NCI-H1092 treated with DMSO at 0.1 percent for 48 hours (cell line): ENCODE results near the gene ATP5PD.
"Not testable (repeated sequence)": the region's sequence is repeated elsewhere in the genome, so short reads cannot be mapped to it uniquely, and the experiment has no call there.

Experiments
- DNase-seq: peaks from one replicate; lab custom pipeline; 2025; lab: John Stamatoyannopoulos, UW

The ATP5PD gene

DNA sequence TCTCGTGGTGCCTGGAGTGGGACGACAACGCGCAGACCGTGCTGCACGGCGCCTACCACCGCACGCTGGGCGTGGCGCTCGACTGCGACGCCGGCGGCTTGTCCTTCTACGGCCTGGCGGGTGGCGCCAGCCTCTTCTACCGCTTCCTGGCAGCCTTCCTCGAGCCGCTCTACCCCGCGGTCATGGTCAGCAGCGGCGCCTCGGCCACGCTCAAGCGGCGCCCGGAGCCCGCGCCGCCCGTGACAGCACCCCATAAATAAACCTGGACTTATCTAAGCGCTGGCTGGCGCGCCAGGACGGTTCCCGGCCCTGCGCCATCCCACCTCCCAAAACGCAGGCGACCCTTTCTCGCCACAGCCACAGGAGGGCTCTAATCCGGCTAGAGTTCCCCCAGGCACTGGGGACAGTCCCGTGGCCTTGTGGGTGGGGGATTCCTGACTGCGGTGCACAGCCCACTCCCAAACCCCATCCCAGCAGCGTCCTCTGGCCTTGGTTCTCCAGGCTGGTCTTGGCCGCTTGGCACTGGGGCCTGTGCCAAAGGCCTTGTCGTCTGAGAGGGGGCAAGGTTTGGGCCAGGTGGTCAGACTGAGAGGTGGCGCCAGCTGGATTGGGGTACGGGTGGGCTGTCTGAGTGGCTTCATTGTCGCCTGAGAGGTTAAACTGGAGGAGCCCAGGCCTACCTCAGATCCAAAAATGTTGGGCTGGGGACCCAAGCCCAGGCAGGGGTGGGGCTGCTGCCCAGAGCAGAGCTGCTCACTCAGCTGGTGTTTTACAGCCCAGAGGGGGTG lies 30.9 kb upstream of the ATP5PD start:
- DNase-seq: peak; percentile 10

DNA sequence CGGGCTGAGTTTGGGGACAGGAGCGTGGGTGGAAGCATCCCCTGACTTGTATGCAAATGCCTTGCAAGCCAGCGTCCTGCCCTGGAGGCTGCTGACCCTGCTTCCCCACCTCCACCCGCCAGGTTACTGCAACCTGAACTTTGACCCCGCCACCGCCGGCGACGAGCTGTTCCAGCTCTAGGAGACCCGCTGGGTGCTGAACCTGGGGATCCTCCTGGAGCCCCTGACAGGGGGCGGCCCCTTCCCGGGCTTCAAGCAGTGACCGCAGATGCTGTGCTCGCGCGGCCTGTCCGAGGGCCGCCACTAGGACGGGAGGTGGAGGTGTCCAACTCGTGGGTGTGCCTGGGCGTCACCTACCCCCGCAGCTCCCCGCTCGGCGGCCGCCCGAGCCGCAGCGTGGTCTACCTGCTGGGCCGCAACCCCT lies 30.3 kb upstream of the ATP5PD start:
- no peak for DNase-seq

DNA sequence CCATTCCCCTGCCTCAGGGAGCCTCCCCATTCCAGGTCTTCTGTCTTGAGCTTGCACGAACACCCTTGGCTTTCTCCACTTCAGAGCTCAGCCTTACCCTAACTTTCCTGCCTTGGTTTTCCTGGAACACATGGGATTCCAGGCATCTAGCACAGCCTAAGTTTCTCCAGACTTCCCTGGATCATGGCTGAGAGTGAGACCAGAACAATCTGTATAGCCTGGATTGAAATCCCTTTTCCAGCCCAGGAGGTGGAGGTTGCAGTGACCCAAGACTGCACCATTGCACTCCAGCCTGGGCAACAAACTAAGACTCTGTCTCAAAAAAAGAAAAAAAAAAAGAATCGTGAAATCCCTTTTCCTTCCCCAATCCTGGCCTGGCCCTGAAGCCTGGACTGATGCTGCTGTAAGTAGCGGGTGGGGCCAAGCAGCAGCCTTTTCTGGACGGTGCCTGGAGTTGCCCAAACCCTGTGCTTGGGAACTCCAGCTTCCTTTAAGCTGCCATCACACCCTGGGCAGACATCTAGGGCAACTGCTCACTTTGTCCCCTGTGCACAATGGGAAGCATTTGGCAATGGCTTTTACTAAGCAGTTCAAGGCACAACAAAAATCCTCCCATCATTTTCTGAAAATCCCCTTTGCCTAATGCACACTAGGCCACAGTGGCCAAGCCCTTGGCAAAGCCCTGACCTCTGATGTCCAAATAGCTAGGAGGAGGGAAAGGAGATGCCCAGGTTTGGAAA lies 29.0 kb upstream of the ATP5PD start:
- DNase-seq: no peak

DNA sequence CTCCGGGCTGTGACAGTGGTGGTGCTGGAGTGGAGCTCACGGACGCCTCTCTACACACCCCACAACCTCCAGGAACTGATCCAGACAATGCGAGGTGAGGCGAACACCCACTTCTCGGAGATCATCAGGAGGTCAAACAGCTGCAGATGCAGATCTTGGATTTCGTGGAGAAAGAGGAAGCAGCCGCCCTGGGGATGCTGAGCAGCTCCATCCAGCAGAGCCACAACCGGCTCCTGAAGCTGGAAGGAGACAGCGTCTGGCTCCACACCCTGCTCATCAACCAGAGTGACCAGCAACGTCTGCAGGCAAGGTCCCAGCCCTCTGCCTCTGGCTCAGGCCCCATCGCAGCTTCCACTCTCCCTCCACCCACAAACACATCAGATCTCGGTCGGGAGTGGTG lies 27.8 kb upstream of the ATP5PD start:
- DNase-seq: no peak

DNA sequence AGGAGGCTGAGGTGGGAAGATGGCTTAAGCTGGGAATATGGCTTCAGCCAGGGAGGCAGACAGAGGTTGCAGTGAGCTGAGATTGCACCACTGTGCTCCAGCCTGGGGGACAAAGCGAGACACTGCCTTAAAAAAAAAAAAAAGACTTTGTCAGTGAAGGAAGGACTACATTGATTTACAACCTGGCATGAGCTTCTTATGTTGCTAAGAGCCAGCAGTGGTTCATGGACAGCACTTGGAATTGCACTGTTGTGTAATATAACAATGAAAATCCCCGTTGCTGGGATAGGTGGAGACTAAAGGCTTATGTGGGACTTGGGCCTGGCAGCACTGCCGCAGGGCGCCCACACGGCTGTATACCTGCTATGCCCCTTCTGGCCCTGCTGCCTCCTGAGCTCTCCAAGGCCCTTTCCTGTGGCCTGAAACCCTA lies 26.9 kb upstream of the ATP5PD start:
- no peak for DNase-seq

DNA sequence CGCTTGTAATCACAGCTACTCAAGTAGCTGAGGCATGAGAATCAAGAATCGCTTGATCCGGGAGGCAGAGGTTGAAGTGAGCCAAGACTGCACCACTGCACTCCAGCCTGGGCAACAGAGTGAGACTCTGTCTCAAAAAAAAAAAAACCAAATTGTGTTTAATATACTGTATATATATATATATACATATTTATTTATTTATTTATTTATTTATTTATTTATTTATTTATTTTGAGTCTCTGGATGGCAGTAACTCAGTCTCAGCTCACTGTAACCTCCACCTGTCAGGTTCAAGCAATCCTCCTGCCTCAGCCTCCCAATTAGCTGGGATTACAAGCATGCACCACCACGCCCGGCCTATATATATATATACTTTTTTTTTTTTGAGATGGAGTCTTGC lies 26.1 kb upstream of the ATP5PD start:
- DNase-seq: not testable (repeated sequence)

DNA sequence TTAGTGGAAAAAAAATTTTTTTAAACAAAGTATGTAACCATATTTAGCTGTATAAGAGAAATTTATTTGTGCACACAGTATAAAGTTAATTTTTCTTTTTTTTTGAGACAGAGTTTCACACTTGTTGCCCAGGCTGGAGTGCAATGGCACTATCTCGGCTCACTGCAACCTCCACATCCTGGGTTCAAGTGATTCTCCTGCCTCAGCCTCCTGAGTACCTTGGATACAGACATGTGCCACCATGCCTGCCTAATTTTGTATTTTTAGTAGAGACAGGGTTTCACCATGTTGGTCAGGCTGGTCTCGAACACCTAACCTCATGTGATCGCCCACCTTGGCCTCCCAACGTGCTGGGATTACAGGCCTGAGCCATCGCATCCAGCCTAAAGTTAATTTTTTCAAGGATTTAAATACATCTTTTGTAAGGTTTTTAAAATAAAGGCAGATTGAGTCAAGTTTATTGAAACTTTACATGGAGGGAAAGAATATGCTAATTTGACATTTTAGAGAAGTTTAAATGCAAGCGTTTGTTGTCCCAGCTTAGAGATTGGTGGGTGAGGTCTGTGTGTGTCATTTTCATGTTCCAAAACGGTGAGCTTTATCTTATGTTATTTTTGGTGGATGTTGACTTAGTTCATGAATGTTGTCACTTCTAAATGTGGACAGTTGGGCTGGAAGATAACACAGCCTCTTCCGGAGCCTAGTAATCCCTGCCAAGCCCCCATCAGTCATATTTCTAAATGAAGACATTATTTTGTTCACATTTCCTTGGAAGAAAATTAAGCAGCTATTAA lies 24.9 kb upstream of the ATP5PD start:
- DNase-seq: not testable (repeated sequence)

DNA sequence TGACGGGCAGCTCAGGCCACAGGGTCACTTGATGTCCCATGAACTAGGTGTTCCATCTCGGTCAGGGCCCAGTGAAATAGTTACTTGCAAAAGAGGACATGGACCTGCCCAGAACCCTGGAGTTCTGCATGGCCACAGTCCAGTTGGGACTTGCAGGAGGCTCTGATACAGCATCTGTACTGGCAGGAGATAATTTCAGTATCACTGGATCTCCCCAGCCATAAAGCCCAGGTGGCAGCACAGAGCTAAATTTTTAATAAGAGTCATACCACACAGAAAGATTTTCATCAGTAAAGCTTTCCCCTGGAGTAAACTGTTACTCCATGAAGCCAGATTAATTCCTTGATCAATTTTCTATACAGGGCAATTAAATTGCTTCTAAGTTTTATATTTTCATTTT lies 23.0 kb upstream of the ATP5PD start:
- no peak for DNase-seq

DNA sequence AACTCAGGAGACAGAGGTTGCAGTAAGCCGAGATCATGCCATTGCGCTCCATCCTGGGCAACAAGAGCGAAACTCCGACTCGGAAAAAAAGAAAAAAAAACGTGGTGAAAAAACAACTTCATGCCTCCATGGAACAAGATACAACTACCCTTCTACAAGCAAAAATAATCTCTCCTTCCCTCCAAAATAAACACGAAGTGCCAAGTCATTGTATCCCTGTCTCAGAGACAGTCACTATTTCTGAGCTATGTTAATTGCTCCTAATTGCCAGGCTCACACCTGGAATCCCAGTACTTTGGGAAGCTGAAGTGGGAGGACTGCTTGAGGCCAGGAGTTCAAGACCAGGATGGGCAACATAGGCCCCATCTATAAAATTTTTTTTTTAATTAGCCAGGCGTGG lies 22.0 kb upstream of the ATP5PD start:
- DNase-seq: no peak

DNA sequence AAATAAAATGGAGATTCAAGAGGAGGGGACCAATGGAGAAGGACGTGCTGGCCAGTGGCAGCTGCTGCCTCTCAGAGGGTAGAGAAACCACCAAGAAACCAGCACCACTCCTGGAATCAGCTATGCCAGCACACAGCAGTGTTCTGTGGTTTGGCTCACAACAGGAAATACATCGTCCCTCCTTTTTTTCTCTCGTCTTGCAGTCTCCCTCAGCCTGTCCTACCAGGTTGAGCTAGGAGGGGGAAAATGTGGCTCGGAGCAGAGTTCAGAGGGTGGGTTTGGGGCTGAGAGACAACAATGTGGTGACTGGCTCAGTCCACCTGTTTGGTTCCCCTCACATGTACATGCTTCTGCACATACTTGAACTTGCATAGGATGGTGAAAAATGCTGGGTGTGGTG lies 21.1 kb upstream of the ATP5PD start:
- DNase-seq: no peak

DNA sequence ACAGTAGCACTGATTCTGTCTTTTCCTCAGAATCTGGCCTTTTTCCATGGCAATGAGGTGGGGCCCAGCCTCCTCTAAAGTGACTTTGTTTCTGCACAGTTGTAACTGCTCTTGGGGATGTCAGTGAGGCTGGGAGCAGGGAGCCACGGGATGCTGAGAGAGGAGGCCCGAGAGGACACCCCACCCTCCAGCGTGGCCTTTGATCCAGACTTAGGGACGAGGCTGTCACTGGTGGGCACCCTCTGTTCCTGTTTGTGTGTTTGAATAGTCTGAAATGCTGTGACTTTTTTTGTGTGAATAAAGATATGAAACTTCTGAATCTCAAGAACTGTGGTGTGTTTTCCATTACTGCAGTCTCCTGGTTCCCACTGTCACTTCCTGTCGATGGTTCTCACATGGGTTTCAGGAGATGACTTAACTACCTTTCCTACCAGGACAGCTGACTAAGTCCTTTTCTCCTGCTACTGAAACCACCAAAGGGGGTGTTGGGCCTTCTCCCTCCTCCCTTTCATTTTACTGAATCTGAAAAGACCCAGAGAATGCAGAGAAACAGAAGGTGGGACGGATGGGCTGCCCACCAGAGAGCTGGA lies 18.9 kb upstream of the ATP5PD start:
- no peak for DNase-seq

DNA sequence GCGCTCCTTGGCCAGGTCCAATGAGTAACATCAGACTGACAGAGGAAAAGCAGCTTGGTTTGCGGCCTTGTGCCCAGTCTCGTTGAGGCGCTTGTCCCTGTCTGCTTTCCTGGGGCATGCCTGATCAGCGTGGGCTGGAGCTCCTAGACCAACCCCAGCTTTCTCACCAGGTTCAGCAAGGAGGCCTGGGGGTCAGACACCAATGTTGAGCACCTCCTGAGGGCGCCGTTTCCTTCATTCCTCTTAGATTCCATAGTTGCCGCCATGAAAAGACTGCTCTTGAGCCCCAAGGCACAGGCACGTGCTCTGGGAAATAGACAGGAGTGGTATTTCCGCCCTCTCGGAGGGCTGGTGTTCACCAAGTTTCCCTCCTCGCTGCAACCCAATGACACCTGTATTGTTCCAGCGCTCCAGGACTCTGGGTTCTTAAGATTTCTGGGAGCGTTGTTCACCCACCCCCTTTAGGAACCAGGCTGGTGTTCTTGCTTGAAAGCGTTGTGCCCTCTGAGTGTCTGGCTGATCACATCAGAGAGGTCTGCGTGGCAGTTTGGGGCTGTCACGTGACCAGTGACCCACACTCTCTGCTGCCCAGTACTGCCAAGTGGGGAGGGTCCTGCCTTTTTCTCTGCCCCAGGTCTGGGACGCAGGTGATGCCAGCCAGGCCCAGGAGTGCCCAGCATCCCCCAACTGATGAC lies 18.2 kb upstream of the ATP5PD start:
- DNase-seq: no peak

DNA sequence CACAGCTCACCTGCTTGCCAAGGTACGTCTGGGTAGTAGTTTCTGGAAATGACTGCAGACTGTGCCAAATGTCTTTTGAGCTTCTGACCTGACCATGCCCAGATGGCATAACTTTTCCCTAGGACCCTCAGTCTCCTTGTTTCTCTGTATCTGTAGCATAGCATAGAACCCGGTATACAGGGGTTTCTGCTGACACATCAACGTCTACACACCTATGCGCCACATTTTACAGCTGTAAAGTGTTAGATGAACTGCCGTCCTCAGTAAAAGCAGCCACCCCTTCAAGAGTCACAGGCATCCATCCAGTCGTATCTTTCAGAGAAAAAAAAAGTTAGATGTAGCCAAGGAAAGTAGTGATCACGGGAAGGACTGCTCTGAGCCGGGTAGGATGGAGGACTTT lies 17.7 kb upstream of the ATP5PD start:
- DNase-seq: no peak

DNA sequence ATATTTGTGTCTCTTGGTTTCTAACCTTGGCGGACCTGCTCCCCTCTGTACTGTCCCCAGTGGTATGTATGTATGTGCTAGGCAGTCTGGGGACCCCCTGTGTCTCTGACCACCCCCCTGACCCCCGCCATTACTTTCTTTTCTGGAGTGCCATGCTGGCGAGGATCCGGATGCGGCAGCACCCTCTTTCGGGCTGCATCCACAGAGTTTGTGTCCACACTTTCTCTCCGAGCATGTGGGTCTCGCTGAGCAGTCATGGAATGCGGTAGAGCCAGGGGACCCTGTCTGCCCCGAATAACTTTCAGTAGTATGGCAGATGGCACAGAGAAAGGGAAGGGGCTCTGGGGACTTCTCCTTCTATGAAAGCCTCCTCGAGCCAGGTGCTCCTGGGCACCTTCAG lies 17.3 kb upstream of the ATP5PD start:
- no peak for DNase-seq

DNA sequence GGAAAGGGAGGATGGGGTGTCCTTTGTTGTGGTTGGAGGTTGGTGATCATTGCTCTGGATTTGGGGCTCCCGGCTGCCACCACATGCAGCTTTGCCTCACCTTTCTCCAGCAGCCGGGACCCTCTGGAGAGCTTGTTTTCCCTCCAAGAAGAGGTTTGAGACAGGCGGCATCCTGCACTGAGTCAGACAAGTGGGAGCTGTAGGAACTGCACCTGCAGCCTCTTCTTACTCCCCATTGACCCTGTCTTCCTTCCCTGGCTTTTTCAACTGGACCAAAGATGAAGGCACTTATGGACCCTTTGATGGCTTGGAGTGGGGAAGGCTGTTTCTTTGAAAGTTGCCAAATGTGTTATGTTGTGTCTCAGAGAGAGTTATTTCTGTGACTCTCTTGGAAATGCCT lies 16.9 kb upstream of the ATP5PD start:
- no peak for DNase-seq

DNA sequence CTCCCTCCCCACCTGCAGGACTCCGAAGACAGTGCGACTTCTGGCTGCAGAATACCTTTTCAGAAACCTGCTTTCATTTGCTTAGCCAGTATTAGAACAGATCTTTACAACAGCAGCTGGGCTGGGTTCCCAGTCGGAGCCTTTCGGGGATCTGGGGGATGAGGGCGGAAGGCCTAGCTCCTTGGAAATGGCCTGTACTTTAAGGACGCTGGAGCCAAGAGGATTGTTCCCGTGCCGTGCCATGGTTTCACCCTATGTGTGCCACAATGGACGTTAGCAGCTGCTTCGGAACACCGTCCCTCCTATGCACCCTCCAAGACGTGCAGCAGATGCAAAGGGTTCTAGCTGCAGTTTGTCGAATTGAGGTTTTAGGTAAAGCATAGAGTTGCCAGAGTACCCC lies 16.4 kb upstream of the ATP5PD start:
- no peak for DNase-seq

DNA sequence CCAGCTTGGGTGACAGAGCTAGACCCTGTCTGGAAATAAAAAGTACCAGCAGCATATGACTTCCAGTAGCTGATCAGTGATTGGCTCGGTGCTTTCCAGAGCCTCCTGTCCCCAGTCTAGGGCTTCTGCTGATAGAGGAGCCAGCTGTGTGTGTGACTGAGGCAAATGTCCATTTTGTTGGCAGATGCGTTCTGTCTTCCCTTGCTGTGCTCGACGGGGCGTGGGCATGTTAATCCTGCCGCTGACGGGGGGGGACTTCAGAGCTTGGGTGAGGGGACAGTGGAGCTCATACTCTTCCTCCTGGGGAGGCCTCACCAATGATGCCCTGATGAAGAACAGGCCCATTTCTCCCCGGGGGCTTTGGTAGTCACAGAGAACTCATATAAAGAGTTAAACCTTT lies 14.8 kb upstream of the ATP5PD start:
- DNase-seq: no peak

DNA sequence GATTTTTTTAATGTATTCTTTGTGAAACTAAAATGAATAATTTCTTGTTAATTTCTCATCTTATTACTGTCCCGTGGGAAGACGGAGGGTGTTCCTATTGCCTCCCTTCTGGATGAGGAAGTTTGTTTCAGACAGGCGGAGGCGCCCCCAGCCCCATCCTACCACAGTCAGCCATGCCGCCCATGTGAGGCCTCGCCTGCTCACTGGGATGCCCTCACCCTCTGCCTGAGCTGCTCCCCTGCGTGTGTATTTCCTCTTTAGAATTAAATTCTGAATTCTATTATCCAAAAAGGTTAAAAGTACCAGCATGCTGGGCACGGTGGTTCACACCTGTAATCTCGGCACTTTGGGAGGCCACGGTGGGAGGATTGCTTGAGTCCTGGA lies 14.3 kb upstream of the ATP5PD start:
- no peak for DNase-seq

DNA sequence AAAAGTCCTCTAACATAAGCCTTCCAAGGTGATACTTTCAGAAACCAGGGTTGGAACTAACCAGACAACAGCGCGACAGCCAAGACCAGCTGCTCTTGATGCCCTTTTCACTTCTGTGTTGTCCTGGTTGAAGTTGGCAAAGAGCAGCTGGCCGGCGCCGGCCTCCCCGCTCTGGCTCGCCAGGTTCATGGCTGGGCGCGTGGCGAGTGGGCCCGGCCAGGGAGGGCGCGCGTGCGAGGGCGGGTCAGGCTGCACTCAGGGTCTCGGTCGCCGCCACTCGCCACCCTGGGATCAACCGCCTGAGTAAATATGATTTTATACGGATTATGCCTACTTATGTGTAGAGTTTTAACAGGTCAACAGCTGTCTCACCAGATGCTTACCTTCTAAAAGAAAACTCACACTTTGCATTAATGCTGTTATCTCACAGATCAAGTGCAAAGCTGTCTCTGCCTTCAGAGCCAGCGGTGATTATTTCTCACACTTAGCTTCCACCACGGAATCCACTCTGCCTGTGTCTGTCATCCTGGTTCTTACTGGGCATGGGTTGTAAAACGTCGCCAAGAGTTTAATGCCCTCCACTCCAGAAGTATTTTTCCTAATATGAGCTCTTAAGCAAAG lies 13.8 kb upstream of the ATP5PD start:
- DNase-seq: no peak

DNA sequence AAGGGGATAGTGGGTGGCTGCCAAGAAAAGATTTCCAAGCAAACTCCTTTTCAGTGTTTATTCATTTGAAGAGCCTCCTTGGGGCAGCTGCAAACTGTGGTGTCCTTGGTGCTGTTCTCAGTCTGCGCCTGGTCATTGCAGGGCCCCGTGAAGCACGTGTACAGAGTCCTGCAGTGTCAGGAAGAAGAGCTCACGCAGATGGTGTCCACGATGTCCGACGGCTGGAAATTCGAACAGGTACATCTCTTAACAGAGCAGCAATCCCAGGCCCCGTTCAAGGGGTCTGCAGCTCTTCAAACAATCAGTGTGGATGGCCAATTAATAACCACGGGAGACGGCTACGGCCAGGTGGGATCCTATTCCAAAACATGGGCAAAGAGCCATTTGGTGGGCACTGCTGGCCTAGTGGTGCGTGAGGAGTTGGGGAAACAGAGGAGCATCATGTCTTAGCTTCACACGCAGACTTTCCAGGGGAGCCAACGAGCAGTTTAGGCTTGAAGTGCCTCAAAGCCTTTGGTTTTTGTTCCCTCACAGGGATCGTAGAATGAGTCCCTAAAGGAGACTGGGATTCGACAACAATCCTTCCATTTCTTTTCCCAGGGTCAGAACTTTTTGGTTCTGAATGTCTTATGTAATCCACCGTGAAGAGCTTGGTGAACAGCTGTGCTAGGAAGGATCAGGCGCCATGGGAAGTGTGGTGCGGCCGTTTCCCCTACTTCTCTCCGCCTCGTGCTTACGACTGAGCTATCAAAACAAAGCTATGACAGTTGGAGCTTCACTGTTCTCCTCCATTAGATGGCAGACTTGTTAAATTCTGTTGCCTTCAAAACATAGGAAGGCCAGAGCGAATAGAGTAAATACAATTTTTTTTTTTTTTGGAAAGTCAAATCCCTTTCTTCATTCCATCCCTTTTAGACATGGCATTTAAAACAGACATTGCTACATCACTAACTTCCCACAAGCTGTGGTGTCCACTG lies 12.9 kb upstream of the ATP5PD start:
- no peak for DNase-seq
